Measurements from ENCODE around the gene PFDN1.

- no peak for TF ChIP-seq NFIC (IDR thresholded peaks at IDR 0.05)
- TF ChIP-seq, protein P1, sequence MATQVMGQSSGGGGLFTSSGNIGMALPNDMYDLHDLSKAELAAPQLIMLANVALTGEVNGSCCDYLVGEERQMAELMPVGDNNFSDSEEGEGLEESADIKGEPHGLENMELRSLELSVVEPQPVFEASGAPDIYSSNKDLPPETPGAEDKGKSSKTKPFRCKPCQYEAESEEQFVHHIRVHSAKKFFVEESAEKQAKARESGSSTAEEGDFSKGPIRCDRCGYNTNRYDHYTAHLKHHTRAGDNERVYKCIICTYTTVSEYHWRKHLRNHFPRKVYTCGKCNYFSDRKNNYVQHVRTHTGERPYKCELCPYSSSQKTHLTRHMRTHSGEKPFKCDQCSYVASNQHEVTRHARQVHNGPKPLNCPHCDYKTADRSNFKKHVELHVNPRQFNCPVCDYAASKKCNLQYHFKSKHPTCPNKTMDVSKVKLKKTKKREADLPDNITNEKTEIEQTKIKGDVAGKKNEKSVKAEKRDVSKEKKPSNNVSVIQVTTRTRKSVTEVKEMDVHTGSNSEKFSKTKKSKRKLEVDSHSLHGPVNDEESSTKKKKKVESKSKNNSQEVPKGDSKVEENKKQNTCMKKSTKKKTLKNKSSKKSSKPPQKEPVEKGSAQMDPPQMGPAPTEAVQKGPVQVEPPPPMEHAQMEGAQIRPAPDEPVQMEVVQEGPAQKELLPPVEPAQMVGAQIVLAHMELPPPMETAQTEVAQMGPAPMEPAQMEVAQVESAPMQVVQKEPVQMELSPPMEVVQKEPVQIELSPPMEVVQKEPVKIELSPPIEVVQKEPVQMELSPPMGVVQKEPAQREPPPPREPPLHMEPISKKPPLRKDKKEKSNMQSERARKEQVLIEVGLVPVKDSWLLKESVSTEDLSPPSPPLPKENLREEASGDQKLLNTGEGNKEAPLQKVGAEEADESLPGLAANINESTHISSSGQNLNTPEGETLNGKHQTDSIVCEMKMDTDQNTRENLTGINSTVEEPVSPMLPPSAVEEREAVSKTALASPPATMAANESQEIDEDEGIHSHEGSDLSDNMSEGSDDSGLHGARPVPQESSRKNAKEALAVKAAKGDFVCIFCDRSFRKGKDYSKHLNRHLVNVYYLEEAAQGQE (IDR thresholded peaks at IDR 0.05; ENCODE audit: low read depth): no peak
- no peak for TF ChIP-seq YY1 (IDR thresholded peaks at IDR 0.05; ENCODE audit: low read depth)
- no peak for TF ChIP-seq TAF1 (IDR thresholded peaks at IDR 0.05; ENCODE audit: low read depth)
Measured at GRCh38 chr5:140342287-140342686, 39.4 kb upstream of the PFDN1 start.

All from Ishikawa (cell line).